Gastroesophageal sphincter (tissue), 3 donors: ENCODE measurements around the gene ALDOA.

ENCODE experiments used
- EP300 ChIP-seq: sonication (generic); formaldehyde crosslinking; IDR thresholded peaks from one replicate; pipeline ENCODE4 v1.6.1; 2017; ENCODE audit warnings: antibody characterized with exemption, mild to moderate bottlenecking
- POLR2A ChIP-seq, 2 donors: fragments of 450-650 bp; IDR thresholded peaks; one replicate each; pipeline ENCODE4 v1.6.1; 2017; ENCODE audit warnings: antibody characterized with exemption in 2 of 2, mild to moderate bottlenecking in 2 of 2, moderate library complexity in 1 of 2
- TF ChIP-seq, protein P1 (sequence below), 4 experiments: fragments of 200-600 bp in 2 of 4; fragments of 450-650 bp in 2 of 4; sonication (generic) in 1 of 4; IDR thresholded peaks; one replicate each; pipeline ENCODE4 v1.5.1; 2017 to 2019; ENCODE audit warnings: antibody characterized with exemption in 4 of 4, mild to moderate bottlenecking in 2 of 4, moderate library complexity in 2 of 4

DNA sequence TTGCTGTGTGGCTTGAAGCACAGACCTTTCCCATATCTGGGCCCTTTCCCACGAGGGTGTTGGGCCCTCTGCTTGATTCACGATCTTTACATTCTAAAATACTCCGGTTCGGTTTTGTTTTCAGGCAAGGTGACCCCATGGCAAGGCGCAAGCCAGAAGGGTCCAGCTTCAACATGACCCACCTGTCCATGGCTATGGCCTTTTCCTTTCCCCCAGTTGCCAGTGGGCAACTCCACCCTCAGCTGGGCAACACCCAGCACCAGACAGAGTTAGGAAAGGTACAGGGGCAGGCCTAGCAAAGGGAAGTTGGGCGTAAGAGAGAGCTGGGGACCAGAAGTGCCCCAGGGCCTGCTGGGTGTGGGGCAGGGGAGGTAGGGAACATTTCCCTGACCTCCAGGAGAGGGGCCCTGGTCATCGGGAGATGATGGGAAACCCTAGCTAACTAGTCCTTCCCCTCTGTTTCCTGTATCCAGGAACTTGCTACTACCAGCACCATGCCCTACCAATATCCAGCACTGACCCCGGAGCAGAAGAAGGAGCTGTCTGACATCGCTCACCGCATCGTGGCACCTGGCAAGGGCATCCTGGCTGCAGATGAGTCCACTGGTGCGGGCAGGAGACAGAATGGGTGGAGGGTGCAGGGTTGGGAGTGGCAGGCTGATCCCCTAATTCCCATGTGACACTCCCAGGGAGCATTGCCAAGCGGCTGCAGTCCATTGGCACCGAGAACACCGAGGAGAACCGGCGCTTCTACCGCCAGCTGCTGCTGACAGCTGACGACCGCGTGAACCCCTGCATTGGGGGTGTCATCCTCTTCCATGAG, 1.4 kb downstream of the ALDOA start:
- TF ChIP-seq, protein P1, sequence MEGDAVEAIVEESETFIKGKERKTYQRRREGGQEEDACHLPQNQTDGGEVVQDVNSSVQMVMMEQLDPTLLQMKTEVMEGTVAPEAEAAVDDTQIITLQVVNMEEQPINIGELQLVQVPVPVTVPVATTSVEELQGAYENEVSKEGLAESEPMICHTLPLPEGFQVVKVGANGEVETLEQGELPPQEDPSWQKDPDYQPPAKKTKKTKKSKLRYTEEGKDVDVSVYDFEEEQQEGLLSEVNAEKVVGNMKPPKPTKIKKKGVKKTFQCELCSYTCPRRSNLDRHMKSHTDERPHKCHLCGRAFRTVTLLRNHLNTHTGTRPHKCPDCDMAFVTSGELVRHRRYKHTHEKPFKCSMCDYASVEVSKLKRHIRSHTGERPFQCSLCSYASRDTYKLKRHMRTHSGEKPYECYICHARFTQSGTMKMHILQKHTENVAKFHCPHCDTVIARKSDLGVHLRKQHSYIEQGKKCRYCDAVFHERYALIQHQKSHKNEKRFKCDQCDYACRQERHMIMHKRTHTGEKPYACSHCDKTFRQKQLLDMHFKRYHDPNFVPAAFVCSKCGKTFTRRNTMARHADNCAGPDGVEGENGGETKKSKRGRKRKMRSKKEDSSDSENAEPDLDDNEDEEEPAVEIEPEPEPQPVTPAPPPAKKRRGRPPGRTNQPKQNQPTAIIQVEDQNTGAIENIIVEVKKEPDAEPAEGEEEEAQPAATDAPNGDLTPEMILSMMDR (IDR thresholded peaks at IDR 0.05): no peak
- TF ChIP-seq EP300 (no peak), POLR2A (IDR thresholded peaks at IDR 0.05) (no peak)
